ENCODE measurements around the gene ZBTB7B. TPM values are rescaled to one million over a fixed set of nuclear protein-coding genes. Genes with fewer than 3 reads are reported as not detected.

The ZBTB7B gene
- total and polyA plus RNA-seq, 9 of the 15 experiments (the other 6 are each of a cell fraction or from before 2014, with no cell fraction given): 0.04 to 46.5 (median 15.2) TPM

DNA sequence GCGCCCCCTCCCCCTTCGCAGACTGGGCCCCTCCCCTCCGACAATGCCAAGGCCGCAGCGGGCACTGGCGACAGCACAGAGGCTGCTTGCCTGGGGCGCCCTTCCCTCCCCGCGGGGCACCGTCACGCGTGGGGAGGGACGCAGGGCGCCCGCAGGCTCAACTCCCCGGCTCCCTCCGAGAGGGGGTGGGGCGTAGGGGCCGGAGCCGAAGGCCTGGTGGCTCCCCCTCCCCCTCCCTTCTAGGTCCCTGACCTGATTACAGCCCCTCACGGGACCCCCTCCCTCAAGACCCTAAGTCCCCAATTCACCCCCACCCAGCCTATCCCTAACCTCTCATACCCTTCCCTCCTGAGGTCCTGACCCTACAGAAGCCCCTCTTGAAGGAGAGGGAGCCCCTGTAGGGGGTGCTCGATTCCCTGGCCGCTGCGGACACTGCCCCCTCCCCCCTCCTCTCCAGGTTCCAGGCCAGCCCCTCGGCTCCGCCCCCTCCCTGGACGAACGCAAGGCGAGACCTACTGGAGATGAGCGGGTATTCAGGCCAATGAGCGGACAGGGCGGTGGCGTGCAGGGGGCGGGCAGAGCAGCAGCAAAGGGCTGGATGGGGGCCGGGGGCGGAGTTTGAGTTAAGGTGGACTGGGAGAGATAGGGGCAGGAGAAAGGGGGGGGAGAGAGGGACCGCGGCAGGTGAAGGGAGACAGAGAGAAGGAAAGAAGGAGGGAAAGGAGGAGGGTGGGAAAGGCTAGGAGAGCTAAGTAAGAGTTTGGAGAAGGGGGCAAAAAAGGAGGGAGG lies 733 bp upstream of the ZBTB7B start (continued):
- TF ChIP-seq CREM (IDR thresholded peaks at IDR 0.05; ENCODE audit: low read depth) (peak; percentile 86), FOXA1 (IDR thresholded peaks at IDR 0.05; ENCODE audit: borderline replicate concordance) (no peak), NR4A1 (CRISPR knock-in tag; IDR thresholded peaks at IDR 0.05) (no peak), NR4A1 (tag; IDR thresholded peaks at IDR 0.05) (no peak), ZC3H8 (IDR thresholded peaks at IDR 0.05) (no peak), KLF1 (tag; IDR thresholded peaks at IDR 0.05) (no peak), RAD21 (CRISPR knock-in tag; conservative IDR thresholded peaks at IDR 0.05 in 1 of 2, IDR thresholded peaks at IDR 0.05 in 1 of 2) (peak; percentile 17 to 40; a peak in 2 of 4 replicates), ZNF133 (CRISPR knock-in tag; IDR thresholded peaks at IDR 0.05) (no peak), EHMT2 (IDR thresholded peaks at IDR 0.05) (0 out of 2 replicates have a peak, but pooled peaks have one; percentile 12), RAD51 (IDR thresholded peaks at IDR 0.05; ENCODE audit: borderline replicate concordance, low read depth) (no peak), ZNF778 (CRISPR knock-in tag; IDR thresholded peaks at IDR 0.05) (no peak), NCOR1 (IDR thresholded peaks at IDR 0.05) (peak; percentile 46; the same call in 1 of the 2 replicates), MAFF (IDR thresholded peaks at IDR 0.05; ENCODE audit: low read length) (no peak), KAT7 (CRISPR knock-in tag; IDR thresholded peaks at IDR 0.05; ENCODE audit: borderline replicate concordance) (peak; percentile 82; the same call in 1 of the 2 replicates), ZNF408 (CRISPR knock-in tag; IDR thresholded peaks at IDR 0.05; ENCODE audit: low read depth) (no peak), ZNF347 (CRISPR knock-in tag; IDR thresholded peaks at IDR 0.05; ENCODE audit: low read depth) (no peak)
- TF ChIP-seq, protein P1, sequence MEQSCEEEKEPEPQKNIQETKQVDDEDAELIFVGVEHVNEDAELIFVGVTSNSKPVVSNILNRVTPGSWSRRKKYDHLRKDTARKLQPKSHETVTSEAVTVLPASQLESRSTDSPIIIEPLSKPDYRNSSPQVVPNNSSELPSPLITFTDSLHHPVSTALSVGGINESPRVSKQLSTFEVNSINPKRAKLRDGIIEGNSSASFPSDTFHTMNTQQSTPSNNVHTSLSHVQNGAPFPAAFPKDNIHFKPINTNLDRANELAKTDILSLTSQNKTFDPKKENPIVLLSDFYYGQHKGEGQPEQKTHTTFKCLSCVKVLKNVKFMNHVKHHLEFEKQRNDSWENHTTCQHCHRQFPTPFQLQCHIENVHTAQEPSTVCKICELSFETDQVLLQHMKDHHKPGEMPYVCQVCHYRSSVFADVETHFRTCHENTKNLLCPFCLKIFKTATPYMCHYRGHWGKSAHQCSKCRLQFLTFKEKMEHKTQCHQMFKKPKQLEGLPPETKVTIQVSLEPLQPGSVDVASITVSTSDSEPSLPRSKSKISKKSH (CRISPR knock-in tag; IDR thresholded peaks at IDR 0.05): no peak
- TF ChIP-seq, protein P2, sequence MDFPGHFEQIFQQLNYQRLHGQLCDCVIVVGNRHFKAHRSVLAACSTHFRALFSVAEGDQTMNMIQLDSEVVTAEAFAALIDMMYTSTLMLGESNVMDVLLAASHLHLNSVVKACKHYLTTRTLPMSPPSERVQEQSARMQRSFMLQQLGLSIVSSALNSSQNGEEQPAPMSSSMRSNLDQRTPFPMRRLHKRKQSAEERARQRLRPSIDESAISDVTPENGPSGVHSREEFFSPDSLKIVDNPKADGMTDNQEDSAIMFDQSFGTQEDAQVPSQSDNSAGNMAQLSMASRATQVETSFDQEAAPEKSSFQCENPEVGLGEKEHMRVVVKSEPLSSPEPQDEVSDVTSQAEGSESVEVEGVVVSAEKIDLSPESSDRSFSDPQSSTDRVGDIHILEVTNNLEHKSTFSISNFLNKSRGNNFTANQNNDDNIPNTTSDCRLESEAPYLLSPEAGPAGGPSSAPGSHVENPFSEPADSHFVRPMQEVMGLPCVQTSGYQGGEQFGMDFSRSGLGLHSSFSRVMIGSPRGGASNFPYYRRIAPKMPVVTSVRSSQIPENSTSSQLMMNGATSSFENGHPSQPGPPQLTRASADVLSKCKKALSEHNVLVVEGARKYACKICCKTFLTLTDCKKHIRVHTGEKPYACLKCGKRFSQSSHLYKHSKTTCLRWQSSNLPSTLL (IDR thresholded peaks at IDR 0.05): no peak
- TF ChIP-seq, protein P3, sequence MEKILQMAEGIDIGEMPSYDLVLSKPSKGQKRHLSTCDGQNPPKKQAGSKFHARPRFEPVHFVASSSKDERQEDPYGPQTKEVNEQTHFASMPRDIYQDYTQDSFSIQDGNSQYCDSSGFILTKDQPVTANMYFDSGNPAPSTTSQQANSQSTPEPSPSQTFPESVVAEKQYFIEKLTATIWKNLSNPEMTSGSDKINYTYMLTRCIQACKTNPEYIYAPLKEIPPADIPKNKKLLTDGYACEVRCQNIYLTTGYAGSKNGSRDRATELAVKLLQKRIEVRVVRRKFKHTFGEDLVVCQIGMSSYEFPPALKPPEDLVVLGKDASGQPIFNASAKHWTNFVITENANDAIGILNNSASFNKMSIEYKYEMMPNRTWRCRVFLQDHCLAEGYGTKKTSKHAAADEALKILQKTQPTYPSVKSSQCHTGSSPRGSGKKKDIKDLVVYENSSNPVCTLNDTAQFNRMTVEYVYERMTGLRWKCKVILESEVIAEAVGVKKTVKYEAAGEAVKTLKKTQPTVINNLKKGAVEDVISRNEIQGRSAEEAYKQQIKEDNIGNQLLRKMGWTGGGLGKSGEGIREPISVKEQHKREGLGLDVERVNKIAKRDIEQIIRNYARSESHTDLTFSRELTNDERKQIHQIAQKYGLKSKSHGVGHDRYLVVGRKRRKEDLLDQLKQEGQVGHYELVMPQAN (IDR thresholded peaks at IDR 0.05; ENCODE audit: borderline replicate concordance): no peak
- TF ChIP-seq, protein P4, sequence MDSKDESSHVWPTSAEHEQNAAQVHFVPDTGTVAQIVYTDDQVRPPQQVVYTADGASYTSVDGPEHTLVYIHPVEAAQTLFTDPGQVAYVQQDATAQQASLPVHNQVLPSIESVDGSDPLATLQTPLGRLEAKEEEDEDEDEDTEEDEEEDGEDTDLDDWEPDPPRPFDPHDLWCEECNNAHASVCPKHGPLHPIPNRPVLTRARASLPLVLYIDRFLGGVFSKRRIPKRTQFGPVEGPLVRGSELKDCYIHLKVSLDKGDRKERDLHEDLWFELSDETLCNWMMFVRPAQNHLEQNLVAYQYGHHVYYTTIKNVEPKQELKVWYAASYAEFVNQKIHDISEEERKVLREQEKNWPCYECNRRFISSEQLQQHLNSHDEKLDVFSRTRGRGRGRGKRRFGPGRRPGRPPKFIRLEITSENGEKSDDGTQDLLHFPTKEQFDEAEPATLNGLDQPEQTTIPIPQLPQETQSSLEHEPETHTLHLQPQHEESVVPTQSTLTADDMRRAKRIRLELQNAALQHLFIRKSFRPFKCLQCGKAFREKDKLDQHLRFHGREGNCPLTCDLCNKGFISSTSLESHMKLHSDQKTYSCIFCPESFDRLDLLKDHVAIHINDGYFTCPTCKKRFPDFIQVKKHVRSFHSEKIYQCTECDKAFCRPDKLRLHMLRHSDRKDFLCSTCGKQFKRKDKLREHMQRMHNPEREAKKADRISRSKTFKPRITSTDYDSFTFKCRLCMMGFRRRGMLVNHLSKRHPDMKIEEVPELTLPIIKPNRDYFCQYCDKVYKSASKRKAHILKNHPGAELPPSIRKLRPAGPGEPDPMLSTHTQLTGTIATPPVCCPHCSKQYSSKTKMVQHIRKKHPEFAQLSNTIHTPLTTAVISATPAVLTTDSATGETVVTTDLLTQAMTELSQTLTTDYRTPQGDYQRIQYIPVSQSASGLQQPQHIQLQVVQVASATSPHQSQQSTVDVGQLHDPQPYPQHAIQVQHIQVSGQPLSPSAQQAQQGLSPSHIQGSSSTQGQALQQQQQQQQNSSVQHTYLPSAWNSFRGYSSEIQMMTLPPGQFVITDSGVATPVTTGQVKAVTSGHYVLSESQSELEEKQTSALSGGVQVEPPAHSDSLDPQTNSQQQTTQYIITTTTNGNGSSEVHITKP (IDR thresholded peaks at IDR 0.05; ENCODE audit: partially characterized antibody): peak; percentile 56

All from K562 (cell line).